WTC11 (cell line): ENCODE results near the gene TBX3.

ENCODE experiments used
- CTCF ChIP-seq: fragments of 200-600 bp; IDR thresholded peaks from 2 replicates; pipeline ENCODE4 v1.8.0; 2022; ENCODE audit warnings: antibody characterized with exemption
- MAX ChIP-seq: sonication (generic); formaldehyde crosslinking; IDR thresholded peaks from 2 replicates; pipeline ENCODE4 v1.8.0; 2022; ENCODE audit warnings: mild to moderate bottlenecking, missing genetic modification reagents
- NR2C2 ChIP-seq: sonication (generic); formaldehyde crosslinking; IDR thresholded peaks from 2 replicates; pipeline ENCODE4 v1.8.0; 2022; ENCODE audit warnings: mild to moderate bottlenecking, missing genetic modification reagents

- TF ChIP-seq CTCF (no peak), NR2C2 (CRISPR knock-in tag) (no peak), MAX (CRISPR knock-in tag) (no peak)
Measured at GRCh38 chr12:114659084-114659483, 24.9 kb downstream of the TBX3 start.
